LNCAP (cell line): ENCODE results near the gene MARK1.

ENCODE experiments used
- TF ChIP-seq, protein P1 (sequence below): fragments of 450-650 bp; IDR thresholded peaks from 2 replicates; pipeline ENCODE4 v1.5.1; 2017; ENCODE audit warnings: mild to moderate bottlenecking

Gene MARK1

DNA sequence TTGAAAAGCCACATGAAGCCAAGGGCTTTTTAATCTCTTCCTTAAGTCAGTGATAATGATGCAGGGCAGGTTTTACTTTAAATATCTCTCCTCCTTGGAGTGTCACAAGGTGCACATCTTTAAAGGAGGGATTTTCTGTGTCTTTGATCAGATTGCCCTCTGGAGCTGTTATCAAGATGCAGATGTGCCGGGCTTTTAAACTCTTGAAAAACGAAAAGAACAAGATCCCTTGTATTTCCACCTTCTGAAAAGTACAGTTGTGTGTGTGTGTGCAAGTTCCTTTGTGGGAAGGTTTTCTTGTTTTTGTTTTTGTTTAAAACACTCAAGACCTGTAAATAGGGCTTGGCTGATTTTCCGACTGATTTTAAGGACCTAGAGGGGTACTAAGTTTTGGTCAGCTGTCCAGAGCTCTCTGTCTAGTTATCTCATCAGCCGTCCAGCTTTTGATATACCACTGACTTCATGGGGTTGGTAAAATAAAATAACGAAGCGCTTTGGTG is 1.6 kb downstream of the MARK1 start:
- TF ChIP-seq, protein P1, sequence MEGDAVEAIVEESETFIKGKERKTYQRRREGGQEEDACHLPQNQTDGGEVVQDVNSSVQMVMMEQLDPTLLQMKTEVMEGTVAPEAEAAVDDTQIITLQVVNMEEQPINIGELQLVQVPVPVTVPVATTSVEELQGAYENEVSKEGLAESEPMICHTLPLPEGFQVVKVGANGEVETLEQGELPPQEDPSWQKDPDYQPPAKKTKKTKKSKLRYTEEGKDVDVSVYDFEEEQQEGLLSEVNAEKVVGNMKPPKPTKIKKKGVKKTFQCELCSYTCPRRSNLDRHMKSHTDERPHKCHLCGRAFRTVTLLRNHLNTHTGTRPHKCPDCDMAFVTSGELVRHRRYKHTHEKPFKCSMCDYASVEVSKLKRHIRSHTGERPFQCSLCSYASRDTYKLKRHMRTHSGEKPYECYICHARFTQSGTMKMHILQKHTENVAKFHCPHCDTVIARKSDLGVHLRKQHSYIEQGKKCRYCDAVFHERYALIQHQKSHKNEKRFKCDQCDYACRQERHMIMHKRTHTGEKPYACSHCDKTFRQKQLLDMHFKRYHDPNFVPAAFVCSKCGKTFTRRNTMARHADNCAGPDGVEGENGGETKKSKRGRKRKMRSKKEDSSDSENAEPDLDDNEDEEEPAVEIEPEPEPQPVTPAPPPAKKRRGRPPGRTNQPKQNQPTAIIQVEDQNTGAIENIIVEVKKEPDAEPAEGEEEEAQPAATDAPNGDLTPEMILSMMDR = no peak

GRCh38 chr1:220533504-220534109 is 5.7 kb downstream of the MARK1 start:
- TF ChIP-seq, protein P1 = no peak

DNA sequence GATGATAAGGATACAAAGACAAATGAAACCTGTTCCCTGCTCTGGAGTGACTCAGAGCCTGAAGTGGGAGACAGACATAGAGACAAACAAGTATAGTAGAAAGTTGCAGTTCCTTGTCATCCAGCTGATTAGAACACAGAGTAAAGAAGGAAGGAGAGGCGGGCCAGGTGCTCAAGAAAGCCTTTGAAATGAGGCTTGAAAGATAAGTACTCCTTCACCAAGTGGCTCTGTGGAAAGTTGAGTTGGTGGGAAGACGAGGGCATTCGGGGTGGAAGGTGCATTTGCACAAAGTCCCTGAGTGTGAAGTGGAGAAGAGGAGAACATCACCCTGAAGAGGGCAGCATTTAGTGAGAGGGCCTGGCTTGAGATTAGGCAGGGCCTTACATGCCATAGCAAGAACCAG is 17.0 kb downstream of the MARK1 start:
- TF ChIP-seq, protein P1 = peak; percentile 37; the same call in 1 of the 2 replicates

DNA sequence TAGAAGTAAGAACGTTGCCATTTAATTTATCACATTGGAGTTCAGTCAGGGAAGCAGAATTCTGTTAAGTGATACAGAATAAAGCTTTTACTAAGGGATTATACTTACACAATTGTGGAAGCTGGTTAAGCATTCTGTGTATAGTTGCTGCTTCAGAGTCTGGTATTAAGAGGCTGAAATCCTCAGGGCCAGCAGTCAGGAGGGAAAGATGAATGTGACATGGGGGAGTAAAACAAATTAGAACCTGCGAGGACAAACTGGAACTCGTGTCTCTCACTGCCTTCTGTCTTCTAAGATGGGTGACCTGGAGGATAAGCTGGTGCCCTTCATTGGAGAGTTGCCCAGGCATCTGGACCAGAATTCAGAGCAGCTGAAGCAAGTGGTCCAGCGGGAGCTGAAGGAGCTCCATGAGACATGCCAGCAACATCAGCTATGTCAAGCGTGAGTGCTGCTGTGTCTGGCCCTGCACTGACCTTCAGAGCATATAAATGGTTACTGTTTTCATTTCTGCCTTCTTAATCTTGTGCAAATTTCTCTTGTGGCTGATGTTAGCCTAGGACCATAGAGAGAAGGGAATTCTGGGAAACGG is 23.0 kb downstream of the MARK1 start:
- TF ChIP-seq, protein P1 = no peak

- TF ChIP-seq, protein P1 = no peak
Observed at GRCh38 chr1:220551718-220552117, 23.8 kb downstream of the MARK1 start.

- TF ChIP-seq, protein P1 = no peak
Observed at GRCh38 chr1:220552672-220553260, 24.8 kb downstream of the MARK1 start.

GRCh38 chr1:220556641-220557040 is 28.7 kb downstream of the MARK1 start:
- TF ChIP-seq, protein P1 = no peak
